ENCODE measurements around the gene MTUS2.
"Not testable (repeated sequence)": the region's sequence is repeated elsewhere in the genome, so short reads cannot be mapped to it uniquely, and the experiment has no call there.

DNA sequence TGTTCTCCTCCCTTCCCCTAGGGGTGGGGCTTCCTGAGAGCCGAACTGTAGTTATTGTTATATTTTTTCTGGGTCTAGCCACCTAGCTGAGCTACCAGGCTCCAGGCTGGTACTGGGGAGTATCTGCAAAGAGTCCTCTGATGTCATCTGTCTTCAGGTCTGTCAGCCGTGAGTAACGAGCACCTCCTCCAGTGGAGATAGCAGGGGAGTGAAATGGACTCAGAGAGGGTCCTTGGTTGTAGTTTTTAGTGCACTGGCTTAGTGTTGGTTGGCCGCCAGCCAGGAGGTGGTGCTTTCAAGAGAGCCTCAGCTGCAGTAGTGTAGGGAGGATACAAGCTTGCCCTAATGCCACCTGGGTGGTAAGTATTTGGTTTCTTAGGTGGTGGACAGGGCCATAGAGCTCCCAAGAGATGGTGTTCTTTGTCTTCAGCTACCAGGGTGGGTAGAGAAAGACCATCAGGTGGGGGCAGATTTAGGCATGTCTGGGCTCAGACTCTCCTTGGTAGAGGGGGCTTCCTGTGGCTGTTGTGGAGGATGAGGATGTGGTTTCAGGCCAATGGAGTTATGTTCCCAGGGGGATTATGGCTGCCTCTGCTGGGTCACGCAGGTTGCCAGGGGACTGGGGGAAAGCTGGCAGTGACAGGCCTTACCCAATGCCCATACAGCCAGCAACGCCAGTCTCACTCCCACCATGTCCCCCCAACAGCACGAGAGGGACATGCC is 525.9 kb downstream of the MTUS2 start:
- not testable (repeated sequence) for TF ChIP-seq CTCF (conservative IDR thresholded peaks at IDR 0.05 in 1 of 2, IDR thresholded peaks at IDR 0.05 in 1 of 2; ENCODE audit: extremely low read depth in 1 of 2, insufficient read depth in 1 of 2, low read depth in 1 of 2, low read length in 2 of 2); EZH2 (IDR thresholded peaks at IDR 0.05; ENCODE audit: borderline replicate concordance, low read length)

Measured in mammary epithelial cell (primary cell).